HG02840 (cell line): Measurements from ENCODE around the gene CHST8.
"Not testable (repeated sequence)": the region's sequence is repeated elsewhere in the genome, so short reads cannot be mapped to it uniquely, and the experiment has no call there.

Source experiments
- ATAC-seq: cut with Tn5 transposase; IDR thresholded peaks from one replicate; pipeline ENCODE4 v1.9.1; 2021; ENCODE audit warnings: mild to moderate bottlenecking, moderate library complexity, moderate number of reproducible peaks; ENCODE audit not compliant: unreplicated experiment, low FRiP score

Gene CHST8, protein sequence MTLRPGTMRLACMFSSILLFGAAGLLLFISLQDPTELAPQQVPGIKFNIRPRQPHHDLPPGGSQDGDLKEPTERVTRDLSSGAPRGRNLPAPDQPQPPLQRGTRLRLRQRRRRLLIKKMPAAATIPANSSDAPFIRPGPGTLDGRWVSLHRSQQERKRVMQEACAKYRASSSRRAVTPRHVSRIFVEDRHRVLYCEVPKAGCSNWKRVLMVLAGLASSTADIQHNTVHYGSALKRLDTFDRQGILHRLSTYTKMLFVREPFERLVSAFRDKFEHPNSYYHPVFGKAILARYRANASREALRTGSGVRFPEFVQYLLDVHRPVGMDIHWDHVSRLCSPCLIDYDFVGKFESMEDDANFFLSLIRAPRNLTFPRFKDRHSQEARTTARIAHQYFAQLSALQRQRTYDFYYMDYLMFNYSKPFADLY

DNA sequence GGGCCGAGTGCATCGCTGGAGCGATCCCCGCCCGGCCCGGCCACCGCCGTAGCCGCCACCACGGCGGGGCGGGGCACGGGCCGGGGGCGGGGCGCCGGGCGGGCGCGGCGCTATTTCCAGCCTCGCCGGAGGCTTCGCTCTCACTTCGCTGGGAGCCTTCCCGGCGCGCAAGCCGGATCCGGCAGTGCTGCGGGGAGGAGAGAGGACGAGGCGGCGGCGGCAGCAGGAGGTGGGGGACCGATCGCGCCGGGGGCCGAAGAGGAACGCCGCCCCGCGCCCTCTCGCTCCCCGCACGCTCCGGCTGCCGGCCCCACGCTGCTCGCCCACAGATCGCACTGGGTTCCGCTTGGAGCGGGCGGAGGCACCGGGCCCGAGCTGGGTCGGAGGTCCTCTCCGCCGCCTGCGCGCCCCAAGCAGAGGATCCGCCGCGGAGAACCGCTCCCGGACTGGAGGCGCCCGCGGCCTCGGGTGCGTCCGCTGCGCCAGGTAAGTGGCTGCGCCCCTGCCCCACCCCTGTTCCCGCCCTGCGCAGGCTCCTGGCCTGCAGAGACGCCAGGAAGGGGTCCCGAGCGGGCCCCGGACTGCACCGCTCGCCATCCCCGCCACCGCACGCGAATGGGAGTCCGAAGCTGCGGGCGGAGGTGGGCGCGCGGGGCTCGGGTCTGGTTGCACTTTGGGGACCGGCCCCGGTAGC, at the start of gene CHST8:
TSS of gene CHST8 (plus strand) at position 143 of the 694 bp plus-strand sequence. CDS start 67,309 bp downstream, outside the sequence.
- no peak for ATAC-seq

DNA sequence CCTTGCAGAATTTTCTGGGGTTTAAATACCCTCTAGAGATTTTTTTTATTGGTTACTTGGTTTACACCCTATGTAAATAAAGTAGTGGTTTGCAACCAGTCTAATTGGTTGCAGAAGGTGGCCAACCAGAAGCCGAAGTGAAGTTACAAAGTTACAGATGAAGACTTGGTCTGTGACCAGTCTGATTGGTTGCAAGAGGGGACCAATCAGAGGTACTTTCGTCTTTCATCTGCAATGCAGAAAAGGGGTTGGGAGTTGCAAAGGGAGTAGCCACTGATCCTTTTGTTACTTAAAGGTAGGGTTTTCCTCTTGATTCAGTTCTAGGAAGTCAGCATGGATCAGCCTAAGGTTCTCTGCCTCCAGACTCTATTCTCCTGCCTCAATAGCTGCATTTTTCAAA, 48.8 kb upstream of the CHST8 start:
- no peak for ATAC-seq

DNA sequence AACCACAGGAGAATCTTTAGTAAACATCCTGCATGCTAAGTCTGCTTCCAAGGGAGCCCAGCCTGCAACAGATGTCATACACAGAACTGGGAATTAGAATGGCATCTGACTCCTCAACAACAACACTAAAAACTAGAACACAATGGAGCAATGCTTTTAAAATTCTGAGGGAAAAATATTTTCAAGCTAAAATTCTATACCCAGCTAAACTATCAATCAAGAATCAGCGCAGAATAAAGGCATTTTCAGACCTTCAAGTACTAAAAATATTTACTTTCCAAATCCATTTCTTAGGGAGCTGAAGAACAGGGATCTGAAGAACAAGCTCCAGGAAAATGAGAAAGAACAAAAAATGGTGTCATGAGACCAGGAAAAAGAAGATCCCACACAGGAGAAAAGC, 46.9 kb upstream of the CHST8 start:
- ATAC-seq: no peak

DNA sequence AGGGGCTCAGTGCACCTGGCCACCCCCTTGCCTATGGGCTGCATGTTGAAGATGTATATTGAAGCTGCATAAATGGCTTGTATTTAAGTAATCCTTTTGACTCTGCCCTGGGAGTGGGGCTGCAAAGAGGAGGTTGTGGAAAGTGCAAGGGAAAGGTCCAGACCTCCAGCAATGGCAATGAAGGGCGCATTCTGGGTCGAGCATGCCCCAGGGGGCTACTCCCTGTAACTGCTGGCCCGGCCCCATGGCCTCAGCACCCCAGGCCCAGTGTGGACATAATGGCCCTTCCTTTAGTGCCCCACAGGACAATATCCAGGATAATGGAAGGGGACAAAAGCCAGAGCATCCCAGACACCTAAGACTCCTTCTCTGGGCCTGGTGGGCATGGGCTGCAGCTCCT, 43.1 kb upstream of the CHST8 start:
- ATAC-seq: no peak

DNA sequence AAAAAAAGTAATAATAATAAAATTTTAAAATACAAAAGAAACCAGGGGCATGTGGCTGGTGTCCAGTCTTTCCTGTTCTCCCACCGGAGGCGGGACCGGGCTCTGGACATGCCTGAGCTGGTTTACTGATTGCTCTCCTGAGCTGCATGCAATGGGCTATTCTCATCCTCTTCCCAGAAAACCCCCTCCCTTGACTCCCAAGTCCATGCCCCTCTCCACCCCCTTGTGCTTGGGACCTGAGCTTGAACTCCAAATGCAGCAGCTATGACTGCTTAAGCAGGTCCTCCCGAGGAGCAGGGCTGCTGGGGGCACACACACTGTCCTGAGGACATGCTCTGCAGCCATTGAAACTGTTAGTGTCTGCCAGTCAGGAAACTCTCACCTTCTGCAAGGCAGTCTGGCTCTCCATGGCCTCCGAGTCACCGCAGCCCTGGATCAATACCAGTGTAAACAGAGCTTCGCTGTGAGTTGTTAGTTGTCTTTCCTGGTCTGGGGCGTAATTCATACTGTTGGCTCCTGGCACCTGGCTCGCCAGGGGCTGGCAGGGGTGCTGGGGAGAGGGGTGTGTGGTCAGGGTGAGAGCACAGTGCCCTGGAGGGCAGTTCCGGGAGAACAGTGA, 41.6 kb upstream of the CHST8 start:
- ATAC-seq: no peak

DNA sequence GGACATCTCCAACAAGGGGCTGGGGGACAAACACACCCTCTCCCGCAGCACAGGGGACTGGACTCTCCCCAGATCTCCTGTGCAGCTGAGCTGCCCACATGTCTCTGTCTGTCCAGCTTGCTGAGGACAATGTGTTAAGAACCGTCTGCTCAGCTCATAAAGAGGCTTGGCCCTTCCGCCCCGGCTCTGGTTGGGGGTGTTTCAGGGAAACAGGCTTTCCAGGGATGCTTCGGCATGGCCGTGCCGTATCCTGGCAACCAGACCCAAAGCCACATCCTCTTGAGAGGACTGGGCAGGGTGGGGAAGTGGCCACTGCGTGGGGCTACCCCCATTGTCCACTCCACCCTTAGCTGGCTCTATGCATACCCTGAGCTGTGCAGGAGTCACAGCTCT, 41.1 kb upstream of the CHST8 start:
- no peak for ATAC-seq

DNA sequence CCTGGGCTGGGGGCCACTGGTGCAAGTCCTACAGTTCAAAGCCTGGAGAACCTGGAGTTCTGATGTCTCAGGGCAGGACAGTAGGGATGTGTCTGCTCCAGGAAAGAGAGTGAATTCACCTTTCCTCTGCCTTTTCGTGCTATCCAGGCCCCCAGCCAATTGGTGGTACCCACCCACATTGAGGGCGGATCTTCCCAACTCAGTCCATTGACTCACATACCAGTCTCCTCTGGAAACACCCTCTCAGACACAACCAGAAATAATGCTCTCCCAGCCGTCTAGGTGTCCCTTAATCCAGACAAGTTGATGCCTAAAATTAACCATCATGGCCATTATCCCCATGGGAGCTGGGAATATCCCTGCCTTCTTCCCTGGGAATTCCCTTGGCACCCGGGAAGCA, 38.8 kb upstream of the CHST8 start:
- no peak for ATAC-seq

DNA sequence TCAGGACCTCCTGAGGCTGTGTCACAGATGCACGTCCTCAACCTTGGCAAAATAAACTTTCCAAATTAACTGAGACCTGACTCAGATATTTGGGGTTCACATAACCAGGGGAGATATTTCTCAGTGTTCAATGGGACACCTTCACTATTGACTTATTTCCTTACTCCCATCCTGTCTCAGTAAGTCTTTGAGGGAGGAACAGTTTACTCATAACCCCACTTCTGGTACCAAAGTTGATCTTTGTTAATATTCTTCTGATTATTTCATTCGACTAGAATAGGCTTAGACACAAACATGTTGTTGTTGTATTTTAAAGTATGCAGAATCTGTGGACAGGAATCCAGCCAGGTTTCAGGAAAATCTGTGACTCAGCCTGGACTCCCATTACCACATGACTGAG, 34.6 kb upstream of the CHST8 start:
- no peak for ATAC-seq

DNA sequence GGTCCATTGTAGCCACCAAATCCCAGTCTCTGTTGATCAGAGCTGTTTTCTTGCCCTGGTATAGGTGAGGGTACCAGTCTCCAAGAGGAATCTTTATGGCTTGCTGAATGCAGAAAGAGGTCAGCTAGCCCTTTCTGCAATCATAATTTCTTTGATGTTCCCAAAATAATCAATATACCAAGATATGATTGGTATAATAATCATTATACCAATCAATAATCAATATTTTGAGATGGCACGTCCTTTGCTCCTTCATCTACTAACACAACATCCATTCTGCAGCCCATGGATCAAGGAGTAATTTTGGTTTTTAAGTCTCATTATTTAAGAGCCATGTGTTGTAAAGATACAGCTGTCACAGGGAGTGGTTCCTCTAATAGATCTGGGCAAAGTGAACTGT, 31.5 kb upstream of the CHST8 start:
- ATAC-seq: no peak

DNA sequence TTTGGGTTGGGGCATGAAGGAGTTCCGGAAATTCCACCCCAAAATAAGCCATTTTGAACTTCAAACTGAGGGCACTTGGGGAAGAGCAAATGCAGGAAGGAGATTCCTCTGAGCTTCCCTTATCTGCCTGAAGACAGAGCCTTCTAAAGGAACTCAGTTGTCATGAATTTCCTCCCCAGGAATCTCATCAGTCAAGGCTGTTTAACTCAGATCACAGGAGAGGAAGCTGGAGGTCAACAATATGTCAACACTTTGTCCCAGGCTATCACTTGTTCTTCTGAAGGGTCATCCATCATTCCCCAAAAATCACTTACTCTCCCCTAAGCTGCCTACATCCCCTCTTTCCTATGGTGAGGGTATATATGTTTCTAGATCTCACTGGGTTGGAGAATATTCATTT, 26.0 kb upstream of the CHST8 start:
- no peak for ATAC-seq

DNA sequence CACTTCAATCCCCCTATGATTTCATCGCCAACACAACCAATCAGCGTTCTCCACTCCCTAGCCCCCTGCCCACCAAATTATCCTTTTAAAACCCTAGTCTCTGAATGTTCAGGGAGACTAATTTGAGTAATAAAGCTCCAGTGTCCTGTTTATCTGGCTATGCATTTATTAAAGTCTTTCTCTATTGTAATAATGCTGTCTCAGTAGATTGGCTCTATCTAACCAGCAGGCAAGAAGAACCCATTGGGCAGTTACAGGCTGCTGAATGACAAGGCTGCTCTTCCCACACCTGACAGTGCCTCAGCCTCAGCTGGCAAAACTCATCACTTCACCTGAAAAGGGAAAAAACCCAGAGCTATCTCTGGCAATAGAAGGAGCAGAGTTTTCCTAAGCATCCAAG, 20.2 kb upstream of the CHST8 start:
- ATAC-seq: no peak

DNA sequence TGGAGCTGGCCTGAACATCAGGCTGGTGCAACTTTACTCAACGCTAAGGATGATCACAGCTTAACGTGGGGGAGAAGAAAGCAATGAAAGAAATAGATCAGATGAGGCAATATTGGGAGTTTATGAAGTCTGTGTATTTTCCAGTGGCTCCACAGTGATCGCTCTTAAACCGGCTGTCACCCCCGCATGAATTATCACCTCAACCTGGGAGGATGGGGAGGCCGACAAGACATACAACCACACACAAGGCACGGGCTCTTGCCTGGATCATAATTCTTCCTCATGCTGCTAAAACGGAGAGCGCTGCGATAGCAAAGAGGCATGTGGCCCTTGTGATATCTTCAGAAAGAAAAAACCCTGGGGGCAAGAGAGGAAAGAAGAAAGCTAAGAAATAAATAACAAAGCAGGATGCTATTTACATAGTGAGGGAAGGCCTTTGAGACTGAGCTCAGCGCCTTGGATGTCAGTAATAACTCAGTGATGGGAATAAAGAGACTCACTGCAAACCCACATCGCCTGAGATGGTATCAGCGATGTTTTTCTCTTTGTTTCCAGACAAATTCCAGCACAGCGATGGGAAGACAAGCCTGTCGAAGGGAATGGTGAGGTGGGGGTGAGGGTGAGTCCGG, 19.1 kb upstream of the CHST8 start:
- ATAC-seq: no peak

DNA sequence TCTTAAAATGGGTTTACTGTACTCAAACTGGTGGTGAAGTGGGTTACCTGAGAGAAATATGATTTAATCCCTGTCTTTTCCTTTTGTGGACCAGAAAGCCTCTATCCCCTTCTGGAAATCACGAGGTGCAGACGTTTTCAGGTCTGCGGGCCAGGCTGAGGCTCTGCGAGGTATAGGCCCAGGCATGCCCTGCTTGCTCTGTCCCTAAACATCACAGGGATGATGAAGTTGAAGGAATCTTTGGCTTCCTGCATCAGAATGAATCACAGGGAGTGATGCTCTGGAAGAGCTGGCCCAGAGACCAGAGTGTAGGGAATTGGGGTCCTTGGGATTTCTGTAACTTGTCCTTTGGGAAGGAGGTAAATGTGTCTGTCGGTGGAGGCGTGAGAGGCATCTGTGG, 18.4 kb upstream of the CHST8 start:
- no peak for ATAC-seq

DNA sequence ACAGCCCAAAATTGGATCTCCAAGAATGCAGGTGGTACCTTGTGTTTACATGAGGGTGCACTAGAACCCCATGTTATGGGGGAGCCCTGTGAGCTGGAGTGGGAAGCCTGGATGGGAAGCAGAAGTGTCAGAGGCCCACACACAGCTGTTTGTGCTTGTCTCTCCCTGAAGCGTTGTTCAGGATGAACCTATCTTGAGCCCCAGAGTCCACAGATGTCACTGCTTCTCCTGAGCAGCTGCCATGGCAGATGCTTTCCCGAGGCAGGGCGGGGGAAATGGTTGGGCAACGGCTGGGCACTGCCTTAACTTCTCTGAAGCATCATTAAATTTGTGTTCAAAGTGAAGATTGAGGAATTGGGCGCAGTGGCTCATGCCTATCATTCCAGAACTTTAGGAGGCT, 17.1 kb upstream of the CHST8 start:
- ATAC-seq: no peak

DNA sequence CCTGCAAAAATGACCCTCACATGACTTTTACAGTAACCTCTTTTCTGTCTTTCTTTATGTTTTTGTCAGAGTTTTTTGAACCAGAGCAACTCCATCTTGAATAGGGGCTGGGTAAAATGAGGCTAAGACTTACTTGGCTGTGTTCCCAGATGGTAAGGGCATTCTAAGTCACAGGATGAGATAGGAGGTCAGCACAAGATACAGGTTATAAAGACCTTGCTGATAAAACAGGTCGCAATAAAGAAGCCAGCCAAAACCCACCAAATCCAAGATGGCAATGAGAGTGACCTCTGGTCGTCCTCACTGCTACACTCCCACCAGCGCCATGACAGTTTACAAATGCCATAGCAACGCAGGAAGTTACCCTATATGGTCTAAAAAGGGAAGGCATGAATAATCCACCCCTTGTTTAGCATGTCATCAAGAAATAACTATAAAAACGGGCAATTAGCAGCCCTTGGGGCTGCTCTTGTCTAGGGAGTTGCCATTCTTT, 15.9 kb upstream of the CHST8 start:
- ATAC-seq: not testable (repeated sequence)

DNA sequence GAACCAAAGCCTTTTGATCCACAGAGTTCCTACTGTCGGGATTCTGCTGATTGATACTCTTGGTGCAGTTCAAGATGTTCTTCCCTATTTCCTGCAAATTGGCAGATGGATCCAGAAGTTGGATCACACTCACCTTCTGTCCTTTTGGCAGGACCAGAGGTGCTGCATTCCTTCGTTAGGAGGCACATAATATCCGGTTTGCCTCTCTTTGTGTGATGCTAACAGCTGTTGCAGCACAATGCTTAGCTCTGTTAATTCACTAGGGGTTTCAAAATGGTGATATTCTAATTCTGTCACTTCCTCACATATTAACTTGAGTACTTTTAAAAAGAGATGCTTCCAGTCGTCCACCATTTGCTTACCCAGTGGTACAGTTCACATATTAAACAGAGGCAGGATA, 15.2 kb upstream of the CHST8 start:
- ATAC-seq: no peak

DNA sequence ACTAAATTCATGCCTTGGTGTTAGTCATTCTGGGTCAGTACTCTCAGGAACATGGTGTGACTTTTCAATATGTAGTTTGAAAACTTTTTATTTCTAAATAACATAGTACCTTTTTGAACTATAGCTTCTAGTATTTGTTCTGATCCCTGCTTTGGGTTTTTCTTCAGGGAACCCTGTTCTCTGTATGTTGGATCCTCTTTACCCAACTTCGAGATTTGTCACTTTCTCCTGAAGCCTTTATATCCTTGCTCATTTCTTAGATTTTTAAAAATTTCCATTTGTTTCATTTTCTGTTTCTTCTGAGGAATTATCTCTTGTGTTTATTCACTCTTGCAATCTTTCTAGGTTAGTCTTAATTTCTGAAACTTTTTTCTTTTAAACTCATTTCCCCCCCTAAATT, 12.4 kb upstream of the CHST8 start:
- ATAC-seq: no peak

DNA sequence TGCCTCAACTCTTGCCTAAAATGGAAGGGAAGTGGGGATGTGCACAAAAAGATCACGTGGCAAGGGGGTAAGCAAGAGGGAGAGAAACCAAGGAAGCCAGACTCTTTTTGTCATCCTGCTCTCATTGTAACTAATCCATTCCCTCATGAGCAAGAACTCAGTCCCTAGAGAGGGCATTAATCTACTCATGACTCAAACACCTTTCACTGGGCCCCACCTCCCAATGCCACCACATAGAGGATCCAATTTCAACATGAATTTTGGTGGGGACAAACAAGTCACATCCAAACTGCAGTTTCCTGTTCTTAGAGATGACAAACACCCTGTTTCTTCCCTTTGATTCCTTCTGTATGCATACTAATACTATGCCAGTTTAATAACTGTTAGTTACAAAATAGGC, 11.2 kb upstream of the CHST8 start:
- no peak for ATAC-seq

DNA sequence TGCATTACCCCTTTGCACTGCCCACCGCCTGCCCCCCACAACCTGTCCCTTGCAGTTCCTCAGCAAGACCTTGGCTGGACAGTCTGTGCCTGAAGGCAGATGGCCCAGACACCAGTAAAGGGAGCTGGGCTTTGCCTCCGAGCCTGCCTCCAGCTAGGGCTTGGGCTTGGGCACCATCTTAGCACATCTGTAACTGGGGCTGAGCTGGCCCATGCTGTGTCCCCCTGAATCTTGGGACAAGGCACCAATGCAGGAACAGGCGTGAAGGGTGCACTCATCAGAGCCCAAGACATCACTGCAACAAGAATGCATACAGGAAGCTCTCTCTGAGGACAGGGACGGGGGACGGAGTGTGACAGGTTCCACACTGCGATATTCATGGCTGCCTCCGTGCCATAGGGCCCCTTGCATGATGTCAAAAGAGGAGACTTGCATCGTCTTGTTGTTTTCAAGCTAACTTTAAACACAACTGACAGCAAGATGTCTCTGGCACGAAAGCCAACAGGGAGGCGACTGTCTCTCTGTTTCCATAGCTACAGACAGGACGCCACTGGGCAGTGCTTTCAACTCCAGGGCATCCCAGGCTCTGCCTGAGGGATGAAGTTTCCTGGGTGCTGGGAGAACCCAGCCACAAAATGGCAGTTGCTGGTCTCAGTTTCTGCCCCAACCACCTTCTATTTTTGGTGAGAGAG, 8.7 kb upstream of the CHST8 start:
- ATAC-seq: no peak

DNA sequence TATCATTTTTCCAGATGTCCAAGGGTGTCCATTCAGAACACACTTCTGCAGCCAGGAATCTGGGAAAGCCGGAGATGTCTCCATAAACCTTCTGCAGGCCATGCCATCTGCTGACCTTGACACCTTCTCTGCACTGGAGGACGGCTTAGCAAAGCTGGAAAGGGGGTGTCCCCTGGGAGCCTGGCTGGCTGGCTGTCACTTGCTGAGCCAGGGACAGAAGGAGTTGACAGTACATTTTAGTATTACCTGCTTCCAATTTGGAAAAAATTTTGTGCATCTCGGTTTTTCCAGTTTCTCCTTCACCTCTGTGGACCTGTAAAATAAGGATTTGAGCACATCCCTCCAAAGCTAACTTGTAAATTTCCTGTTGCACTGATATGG, 8.1 kb upstream of the CHST8 start:
- no peak for ATAC-seq
